Heart left ventricle (tissue), 16 donors: ENCODE measurements around the gene KRTAP5-9. TPM values are rescaled to one million over a fixed set of nuclear protein-coding genes. Genes with fewer than 3 reads are reported as not detected.
A peak's percentile ranks its signal among the peaks of the same experiment; 100 is the strongest.
"Not testable (repeated sequence)": the region's sequence is repeated elsewhere in the genome, so short reads cannot be mapped to it uniquely, and the experiment has no call there.

Experiments
- ATAC-seq, 4 donors: fragments of 200-7000 bp; cut with Tn5 transposase; one replicate each; pipeline ENCODE4 v1.9.1; 2020 to 2022; ENCODE audit warnings: moderate library complexity in 4 of 4, mild to moderate bottlenecking in 3 of 4, moderate number of reproducible peaks in 1 of 4
- DNase-seq, 5 donors: peaks; one replicate each; pipeline ENCODE4 v3.0.0-alpha.2; 2020
- H3K27ac ChIP-seq, 12 donors: fragments of 200-600 bp; sonication (generic) in 4 of 12; one replicate each; pipeline versions ENCODE4 v1.5.0 to v1.8.0; 2016 to 2022; ENCODE audit warnings: mild to moderate bottlenecking in 2 of 12
- H3K27me3 ChIP-seq, 9 donors: fragments of 200-600 bp; sonication (generic) in 2 of 9; one replicate each; pipeline versions ENCODE4 v1.5.1 to v1.8.0; 2016 to 2022; ENCODE audit warnings: mild to moderate bottlenecking in 3 of 9
- H3K36me3 ChIP-seq, 9 donors: fragments of 200-600 bp; sonication (generic) in 2 of 9; one replicate each; pipeline versions ENCODE4 v1.5.0 to v1.8.0; 2018 to 2022; ENCODE audit warnings: mild to moderate bottlenecking in 2 of 9
- H3K4me1 ChIP-seq, 12 donors: fragments of 200-600 bp; sonication (generic) in 4 of 12; one replicate each; pipeline versions ENCODE4 v1.5.0 to v1.8.0; 2016 to 2022; ENCODE audit warnings: mild to moderate bottlenecking in 3 of 12
- H3K4me3 ChIP-seq, 12 donors: fragments of 200-600 bp; sonication (generic) in 4 of 12; one replicate each; pipeline versions ENCODE4 v1.5.0 to v1.8.0; 2017 to 2022; ENCODE audit warnings: mild to moderate bottlenecking in 9 of 12, moderate library complexity in 4 of 12
- H3K9me3 ChIP-seq, 12 donors: fragments of 200-600 bp; sonication (generic) in 4 of 12; one replicate each; pipeline versions ENCODE4 v1.5.0 to v1.8.0; 2016 to 2022; ENCODE audit warnings: mild to moderate bottlenecking in 1 of 12
- CTCF ChIP-seq, 12 donors: fragments of 200-600 bp; sonication (generic) in 4 of 12; IDR thresholded peaks; one replicate each; pipeline versions ENCODE4 v1.5.0 to v1.8.0; 2018 to 2022; ENCODE audit warnings: antibody characterized with exemption in 12 of 12, mild to moderate bottlenecking in 5 of 12
- POLR2A ChIP-seq, 2 donors: fragments of 450-650 bp; IDR thresholded peaks; one replicate each; pipeline ENCODE4 v1.6.1; 2017; ENCODE audit warnings: antibody characterized with exemption in 2 of 2, mild to moderate bottlenecking in 2 of 2, moderate library complexity in 2 of 2
- WGBS, 4 donors: extraction: QIAGEN DNeasy Blood & Tissue Kit in 2 of 4; methylation state at CpG; one replicate each; pipeline versions ENCODE4 v1.1.5 to v1.1.7; 2013 to 2018; 5-methylcytosine and 5-hydroxymethylcytosine counted together
- intact Hi-C, 10 donors: fragments of 100-400 bp; cut with DNase I; formaldehyde crosslinking; loops; one replicate each; pipeline versions ENCODE4 v1.11.1 to v1.14.2; 2022
- polyA plus RNA-seq, 2 donors: library from polyadenylated mRNA; stranded (reverse); fragments of 200-250 nt; gene quantifications; one replicate each; pipeline ENCODE4 v1.2.3, GENCODE V29; 2013
- total RNA-seq, 9 donors: library from RNA; depleted of rRNA in 2 of 9; stranded (reverse); fragments of >200 nt in 2 of 9; fragmentation: NEBNext Ultra II Directional in 3 of 9; extraction: Animal tissue kit (Norgen Biotek cat#: 25700) in 3 of 9; gene quantifications; one replicate each; pipeline versions ENCODE4 v1.1.0 to v1.2.4, GENCODE V29; 2016 to 2023
- donor health status: ischemic (EF 13 %, LVEDD 7.1; RV severe dilation, severe dysfunction).
- donor health status: healthy with polysubstance abuse.
- donor health status: DM: no; HTN: yes; CAD: no.
- donor health status: DM: no; HTN: no; CAD: no.
- donor health status: ischemic (EF 25% LVEDD 6.9; RV normal size, moderate dysfunction).
- donor health status: ischemic (EF 25% LVEDD 5.7; RV mildly dilated, moderate dysfunction).
- donor health status: healthy.
- donor health status: DM: yes; HTN: yes; CAD: no.
- donor health status: ischemic (EF 35%, LVEDD 5.7; RV mildly dilated, moderate dysfunction).
- donor health status: nonischemic (EF 11% LVEDD 7.7; RV severe dilation, severe dysfunction).
- donor health status: DM: yes; HTN: yes; CAD: no.
- donor health status: PGD.
- donor health status: ischemic (EF 29% LVEDD 5.4; RV normal size, mild dysfunction).
- donor health status: nonischemic (EF 23%, LVEDD 6.1; RV moderate dilation, normal function).

The KRTAP5-9 gene
- total and polyA plus RNA-seq, 11 donors = not detected

- ATAC-seq (no peak), DNase-seq (no peak)
- H3K4me3 ChIP-seq = no peak overlapping the region
- H3K9me3 ChIP-seq = no peaks in the 10 kb centered on the region
- TF ChIP-seq POLR2A (IDR thresholded peaks at IDR 0.05) = no peak
- TF ChIP-seq CTCF (IDR thresholded peaks at IDR 0.05) = no peak
- H3K36me3 ChIP-seq = no peaks in the 10 kb centered on the region
- H3K4me1 ChIP-seq = peaks cover 0 to 6% (median 0%) of the 10 kb centered on the region in 12 donors
- intact Hi-C loops = no loop called here
- H3K27ac ChIP-seq = no peak overlapping the region
- H3K27me3 ChIP-seq = peaks cover 0 to 24% (median 0%) of the 10 kb centered on the region in 9 donors
- WGBS, 4 donors = 93 to 95% (median 93%) methylated on average over 7 of the region's 7 CpGs
These were observed 29.3 kb downstream of the KRTAP5-9 start for GRCh38 chr11:71577469-71578004.

GRCh38 chr11:71579513-71579912, 31.3 kb downstream of the KRTAP5-9 start:
- DNase-seq, H3K4me1 ChIP-seq, H3K27ac ChIP-seq, H3K36me3 ChIP-seq, H3K4me3 ChIP-seq, H3K9me3 ChIP-seq, intact Hi-C loops: not testable (repeated sequence)
- H3K27me3 ChIP-seq = peaks cover 0 to 17% (median 0%) of the 10 kb centered on the region in 9 donors
- peak in 1 of 4 donors; percentile 9 for ATAC-seq
- 59 to 71% (median 66%) methylated on average over 7 of the region's 7 CpGs for WGBS, 4 donors

- intact Hi-C loops = no loop called here
- Histone ChIP-seq H3K4me3 (no peak overlapping the region), H3K27ac (no peak overlapping the region), H3K27me3 (peaks cover 0 to 12% (median 0%) of the 10 kb centered on the region in 9 donors), H3K9me3 (no peaks in the 10 kb centered on the region), H3K36me3 (no peaks in the 10 kb centered on the region), H3K4me1 (peaks cover 0 to 6% (median 0%) of the 10 kb centered on the region in 12 donors)
- TF ChIP-seq CTCF (IDR thresholded peaks at IDR 0.05) (peak; percentile 66 to 86 (median 74)), POLR2A (IDR thresholded peaks at IDR 0.05) (no peak)
- ATAC-seq (peak; percentile 62 to 92 (median 86)), DNase-seq (peak in 4 of 5 donors; percentile 54 to 72 (median 67))
- 5 to 7% (median 6%) methylated on average over 8 of the region's 8 CpGs for WGBS, 4 donors
These were observed 32.1 kb downstream of the KRTAP5-9 start for GRCh38 chr11:71580057-71581003.

GRCh38 chr11:71581826-71582225, 33.6 kb downstream of the KRTAP5-9 start:
- no peaks in the 10 kb centered on the region for H3K9me3 ChIP-seq
- H3K27ac ChIP-seq = no peak overlapping the region
- no peak overlapping the region for H3K4me3 ChIP-seq
- ATAC-seq = peak in 2 of 4 donors; percentile 21 to 36
- WGBS, 4 donors = 66 to 70% (median 67%) methylated on average over 4 of the region's 4 CpGs
- H3K36me3 ChIP-seq = no peaks in the 10 kb centered on the region
- no peak for TF ChIP-seq POLR2A (IDR thresholded peaks at IDR 0.05)
- no peak for TF ChIP-seq CTCF (IDR thresholded peaks at IDR 0.05)
- intact Hi-C loops = no loop called here
- peaks cover 0 to 6% (median 0%) of the 10 kb centered on the region in 12 donors for H3K4me1 ChIP-seq
- H3K27me3 ChIP-seq = peaks cover 0 to 17% (median 0%) of the 10 kb centered on the region in 9 donors
- no peak for DNase-seq
